Upper lobe of right lung (tissue), 1 donor: ENCODE measurements around the gene TMEM187. TPM values are rescaled to one million over a fixed set of nuclear protein-coding genes. Genes with fewer than 3 reads are reported as not detected.

ENCODE experiments used
- ATAC-seq: fragments of 200-7000 bp; cut with Tn5 transposase; one replicate; pipeline ENCODE4 v1.9.1; 2020; ENCODE audit warnings: mild to moderate bottlenecking, moderate library complexity
- DNase-seq: peaks from one replicate; pipeline ENCODE4 v3.0.0-alpha.2; 2020
- H3K27ac ChIP-seq: fragments of 200-600 bp; one replicate; pipeline ENCODE4 v1.8.0; 2022
- H3K27me3 ChIP-seq: fragments of 200-600 bp; one replicate; pipeline ENCODE4 v1.8.0; 2022; ENCODE audit warnings: mild to moderate bottlenecking
- H3K36me3 ChIP-seq: fragments of 200-600 bp; one replicate; pipeline ENCODE4 v1.8.0; 2022
- H3K4me1 ChIP-seq: fragments of 200-600 bp; one replicate; pipeline ENCODE4 v1.8.0; 2022
- H3K4me3 ChIP-seq: fragments of 200-600 bp; one replicate; pipeline ENCODE4 v1.8.0; 2022; ENCODE audit warnings: mild to moderate bottlenecking
- H3K9me3 ChIP-seq: fragments of 200-600 bp; one replicate; pipeline ENCODE4 v1.8.0; 2022
- CTCF ChIP-seq: fragments of 200-600 bp; IDR thresholded peaks from one replicate; pipeline ENCODE4 v1.8.0; 2022; ENCODE audit warnings: antibody characterized with exemption
- intact Hi-C: fragments of 100-400 bp; cut with DNase I; formaldehyde crosslinking; loops from one replicate; pipeline ENCODE4 v1.11.0; 2022
- total RNA-seq: library from RNA; stranded (reverse); fragmentation: NEBNext Ultra II Directional; extraction: Animal tissue kit (Norgen Biotek cat#: 25700); gene quantifications from one replicate; pipeline ENCODE4 v1.2.1, GENCODE V29; 2021
- donor health status: DM: no; HTN: yes; CAD: no; lungs with severe emphysema.

The TMEM187 gene
- total RNA-seq, 1 donor from 2014 or later = 9.0 TPM

DNA sequence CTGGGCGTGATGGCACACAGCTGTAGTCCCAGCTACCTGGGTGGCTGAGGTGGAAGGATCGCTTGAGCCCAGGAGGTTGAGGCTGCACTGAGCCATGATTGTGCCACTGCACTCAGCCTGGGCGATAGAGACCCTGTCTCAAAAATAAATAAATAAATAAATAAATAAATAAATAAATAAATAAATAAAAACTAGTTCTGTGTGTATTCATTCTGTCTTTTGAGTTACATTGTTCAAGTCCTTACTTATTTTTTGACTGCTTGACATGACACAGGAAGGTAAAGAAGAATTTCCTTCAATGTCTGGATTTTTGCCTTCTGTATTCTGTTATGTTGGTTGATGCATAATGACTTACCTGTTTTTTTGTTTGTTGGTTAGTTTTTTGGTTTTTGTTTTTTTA, 35.5 kb upstream of the TMEM187 start:
- no peak for TF ChIP-seq CTCF
- DNase-seq (no peak), ATAC-seq (no peak)
- Histone ChIP-seq H3K36me3 (peaks cover 5% of the 10 kb centered on the region), H3K4me3 (no peak overlapping the region), H3K4me1 (peaks cover 3% of the 10 kb centered on the region), H3K9me3 (no peaks in the 10 kb centered on the region), H3K27me3 (no peaks in the 10 kb centered on the region), H3K27ac (no peak overlapping the region)
- intact Hi-C loops = no loop called here

- H3K4me3 ChIP-seq = no peak overlapping the region
- intact Hi-C loops = no loop called here
- H3K9me3 ChIP-seq = no peaks in the 10 kb centered on the region
- DNase-seq (no peak), ATAC-seq (no peak)
- H3K36me3 ChIP-seq = no peaks in the 10 kb centered on the region
- H3K4me1 ChIP-seq = peaks cover 3% of the 10 kb centered on the region
- H3K27me3 ChIP-seq = no peaks in the 10 kb centered on the region
- TF ChIP-seq CTCF = no peak
- no peak overlapping the region for H3K27ac ChIP-seq
These were observed 34.2 kb upstream of the TMEM187 start for GRCh38 chrX:153938226-153938786.

DNA sequence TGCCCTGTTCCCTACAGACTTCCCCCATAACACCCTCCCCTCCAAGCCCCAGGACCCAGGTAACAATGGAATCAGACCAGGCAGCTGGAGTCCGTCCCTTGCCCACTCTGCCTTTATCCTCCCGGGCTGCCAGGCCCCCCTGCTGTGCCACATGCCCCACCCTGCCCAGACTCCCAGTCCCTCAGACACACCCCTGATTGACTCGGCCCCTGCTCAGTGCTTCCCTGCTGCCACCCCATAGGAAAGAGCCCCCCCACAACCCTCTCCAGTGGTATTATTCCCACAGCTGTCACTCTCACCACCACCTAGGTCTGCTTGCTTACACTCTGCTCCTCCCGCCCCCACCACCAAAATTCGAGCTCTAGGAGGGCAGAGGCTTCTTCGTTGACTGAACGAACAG, 33.0 kb upstream of the TMEM187 start:
- ATAC-seq (no peak), DNase-seq (no peak)
- Histone ChIP-seq H3K4me3 (no peak overlapping the region), H3K9me3 (no peaks in the 10 kb centered on the region), H3K36me3 (no peaks in the 10 kb centered on the region), H3K27ac (no peak overlapping the region), H3K4me1 (peaks cover 3% of the 10 kb centered on the region), H3K27me3 (no peaks in the 10 kb centered on the region)
- TF ChIP-seq CTCF = no peak
- intact Hi-C loops = no loop called here

GRCh38 chrX:153941336-153942252, 31.0 kb upstream of the TMEM187 start:
- ATAC-seq (no peak), DNase-seq (no peak)
- no peaks in the 10 kb centered on the region for H3K4me1 ChIP-seq
- H3K4me3 ChIP-seq = peak overlapping the region; percentile 8
- no peaks in the 10 kb centered on the region for H3K27me3 ChIP-seq
- H3K27ac ChIP-seq = peak overlapping the region; percentile 11
- H3K36me3 ChIP-seq = no peaks in the 10 kb centered on the region
- no peaks in the 10 kb centered on the region for H3K9me3 ChIP-seq
- TF ChIP-seq CTCF = no peak
- intact Hi-C loops = no loop called here

DNA sequence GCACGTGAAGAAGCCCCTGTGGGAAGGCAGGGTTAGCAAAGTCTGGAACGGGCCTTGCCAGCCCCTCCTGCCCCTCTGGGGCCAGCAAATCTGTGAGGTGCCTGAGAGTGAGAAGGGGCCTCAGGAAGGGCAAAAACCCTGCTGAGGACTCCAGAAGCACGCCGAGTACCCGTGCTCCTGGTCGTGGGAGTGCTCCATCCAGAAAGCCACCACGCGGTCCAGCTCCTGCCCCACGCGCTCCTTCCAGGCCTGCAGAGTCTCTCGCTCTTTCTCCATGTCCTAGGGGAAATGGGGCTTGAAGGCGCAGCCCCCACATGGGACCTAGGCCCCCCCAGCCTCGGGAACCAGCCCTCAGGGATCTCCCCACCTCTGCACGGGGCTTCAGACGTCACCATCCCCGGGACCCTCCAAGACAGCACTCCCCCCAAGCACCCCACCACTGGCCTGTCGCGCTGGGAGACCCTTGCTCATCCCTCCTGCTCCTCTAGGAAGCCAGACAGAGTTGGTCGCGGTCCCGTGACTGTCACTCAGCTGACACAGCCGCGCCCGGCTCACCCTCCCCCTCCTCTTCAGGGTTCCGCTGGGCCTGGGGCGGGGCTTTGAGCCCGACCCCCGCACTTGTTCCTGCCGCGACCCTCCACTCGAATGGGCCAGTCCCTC, 28.3 kb upstream of the TMEM187 start, which contains the start of gene RENBP:
TSS of gene RENBP (minus strand) at position 504 of the 660 bp plus-strand sequence. CDS start at position 471, 33 bp downstream.
- TF ChIP-seq CTCF = no peak
- H3K4me1 ChIP-seq = peaks cover 2% of the 10 kb centered on the region
- peak; percentile 86 for DNase-seq
- peak within 1 kb of the TSS; percentile 47 for H3K27ac ChIP-seq
- H3K36me3 ChIP-seq = peaks cover 1% of the 10 kb centered on the region
- no peaks in the 10 kb centered on the region for H3K9me3 ChIP-seq
- ATAC-seq = peak; percentile 77
- H3K27me3 ChIP-seq = no peaks in the 10 kb centered on the region
- intact Hi-C loops = no loop called here
- H3K4me3 ChIP-seq = peak within 1 kb of the TSS; percentile 51
